LNCaP clone FGC (cell line): ENCODE results near the gene TMOD3.

Experiments used
- DNase-seq: peaks from one replicate; pipeline ENCODE4 v3.0.0-alpha.2; 2011; ENCODE audit warnings: low read depth
- H3K4me3 ChIP-seq: 2 replicates; pipeline ENCODE4 v1.5.1; 2011; ENCODE audit warnings: mild to moderate bottlenecking, low read depth, low read length, control low read depth
- CTCF ChIP-seq: IDR thresholded peaks from 2 replicates; pipeline ENCODE4 v1.5.1; 2012; ENCODE audit warnings: mild to moderate bottlenecking; ENCODE audit not compliant: control insufficient read depth, insufficient read depth; ENCODE audit errors: extremely low read depth

Gene TMOD3

GRCh38 chr15:51863131-51863530 lies 33.7 kb downstream of the TMOD3 start:
- TF ChIP-seq CTCF = no peak
- no peak overlapping the region for H3K4me3 ChIP-seq
- DNase-seq = no peak

DNA sequence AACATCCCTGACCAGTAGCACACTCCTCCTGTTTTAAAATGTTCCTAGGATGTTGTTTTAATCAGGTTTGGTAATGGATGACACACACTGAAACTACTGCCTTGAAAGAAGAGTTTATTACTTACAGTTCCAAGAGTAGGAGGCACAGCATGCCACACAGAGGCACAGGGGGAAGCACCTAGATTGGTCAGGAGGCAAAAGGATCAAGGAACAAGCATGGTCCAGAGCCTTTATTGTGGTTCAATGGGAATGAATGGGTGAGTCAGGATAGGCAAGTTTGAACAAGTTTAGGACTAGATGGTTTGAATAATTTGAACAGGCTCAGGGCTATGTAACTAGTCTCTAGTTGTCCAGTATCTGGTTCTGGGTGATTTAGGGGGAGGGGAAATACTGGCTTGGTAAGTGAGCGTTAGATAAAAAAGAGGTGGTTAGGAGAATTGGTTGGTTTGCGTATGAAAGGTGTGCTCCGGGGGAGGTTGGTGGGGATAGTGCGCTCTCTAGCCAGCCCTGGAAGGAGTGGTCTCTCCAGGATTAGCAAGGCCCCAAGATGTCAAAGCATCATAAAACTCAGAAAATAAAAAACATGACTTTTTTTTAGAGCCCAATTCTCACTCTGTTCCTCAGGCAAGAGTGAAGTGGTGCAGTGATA lies 35.1 kb downstream of the TMOD3 start:
- no peak overlapping the region for H3K4me3 ChIP-seq
- no peak for DNase-seq

DNA sequence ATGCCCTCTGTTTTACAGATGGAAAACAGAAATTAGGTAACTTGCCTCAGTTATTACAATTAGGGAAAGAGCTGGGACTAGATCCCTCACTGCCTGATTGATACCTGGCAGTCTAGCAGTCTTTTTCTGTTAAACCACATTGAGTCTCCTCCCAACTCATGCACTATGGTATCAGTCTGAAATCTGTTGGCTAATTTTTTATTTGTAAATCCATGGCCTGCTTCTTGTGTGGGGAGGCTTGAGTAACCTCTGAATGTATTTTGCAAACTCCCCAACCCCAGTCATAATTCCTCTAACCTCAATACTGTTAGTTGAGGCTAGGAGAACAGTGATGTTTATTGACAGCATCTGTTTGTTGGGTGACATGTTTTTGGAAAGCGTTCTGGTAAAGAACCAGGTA lies 35.9 kb downstream of the TMOD3 start:
- no peak for DNase-seq
- H3K4me3 ChIP-seq = no peak overlapping the region
- no peak for TF ChIP-seq CTCF

More for the DNA sequence above, 35.1 kb downstream of the TMOD3 start:
- no peak for TF ChIP-seq CTCF

GRCh38 chr15:51866161-51866560 lies 36.7 kb downstream of the TMOD3 start:
- DNase-seq = no peak
- H3K4me3 ChIP-seq = no peak overlapping the region
- TF ChIP-seq CTCF = no peak

DNA sequence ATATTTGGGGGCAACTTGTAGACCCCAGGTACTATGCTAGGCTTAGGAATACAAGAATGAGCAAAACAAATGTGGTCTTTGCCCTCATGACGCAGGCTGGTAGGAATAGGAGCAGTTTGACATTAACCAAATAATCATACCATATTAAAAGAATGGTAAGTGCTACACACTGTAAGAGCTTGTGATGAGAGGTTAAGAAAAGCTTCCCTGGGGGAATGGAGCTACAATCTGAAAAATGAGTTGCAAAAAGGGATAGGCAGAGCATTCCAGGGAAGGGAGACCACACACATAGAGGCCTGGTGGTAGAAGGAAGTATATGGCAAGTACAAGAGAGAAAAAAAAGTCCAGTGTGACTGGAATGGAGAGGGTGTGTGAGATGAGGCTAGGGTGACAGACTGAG lies 37.3 kb downstream of the TMOD3 start:
- no peak overlapping the region for H3K4me3 ChIP-seq
- DNase-seq = no peak
- no peak for TF ChIP-seq CTCF

DNA sequence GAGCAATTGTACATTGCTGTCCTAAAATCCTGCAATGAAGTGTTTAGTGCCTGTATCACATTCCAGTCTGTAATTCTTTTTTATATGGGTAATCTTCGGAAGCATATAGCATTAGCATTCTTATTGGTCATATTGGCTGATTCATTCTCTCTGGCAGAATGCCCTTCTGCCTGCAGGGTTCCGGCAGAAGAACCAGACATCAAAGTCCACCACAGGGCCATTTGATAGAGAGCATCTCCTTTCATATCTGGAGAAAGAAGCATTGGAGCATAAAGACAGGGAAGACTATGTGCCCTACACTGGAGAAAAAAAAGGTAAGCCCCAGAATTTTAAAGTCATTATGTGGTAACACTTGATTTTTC lies 39.6 kb downstream of the TMOD3 start:
- no peak for TF ChIP-seq CTCF
- H3K4me3 ChIP-seq = no peak overlapping the region
- no peak for DNase-seq

GRCh38 chr15:51870774-51871173 lies 41.3 kb downstream of the TMOD3 start:
- TF ChIP-seq CTCF = no peak
- H3K4me3 ChIP-seq = no peak overlapping the region
- no peak for DNase-seq
